LoVo (cell line): Measurements from ENCODE around the gene LGALS13.

Experiments
- DNase-seq: peaks from one replicate; pipeline ENCODE4 v3.0.0-alpha.2; 2016; ENCODE audit warnings: low spot score

The LGALS13 gene

GRCh38 chr19:39602224-39602623, at the start of gene LGALS13:
TSS of gene LGALS13 (plus strand) at chr19:39602524. CDS start at chr19:39602569, 45 bp downstream.
- DNase-seq: no peak

- DNase-seq: no peak
Observed at GRCh38 chr19:39553082-39553652, 49.2 kb upstream of the LGALS13 start.

GRCh38 chr19:39554701-39555311, 47.5 kb upstream of the LGALS13 start:
- DNase-seq: no peak

- no peak for DNase-seq
Observed at GRCh38 chr19:39555883-39556282, 46.4 kb upstream of the LGALS13 start.

- DNase-seq: no peak
Observed at GRCh38 chr19:39557811-39558623, 44.3 kb upstream of the LGALS13 start.

- no peak for DNase-seq
Observed at GRCh38 chr19:39558624-39559117, 43.7 kb upstream of the LGALS13 start.

GRCh38 chr19:39563408-39563807, 38.9 kb upstream of the LGALS13 start:
- peak; percentile 12 for DNase-seq

- no peak for DNase-seq
Observed at GRCh38 chr19:39566064-39566463, 36.3 kb upstream of the LGALS13 start.

GRCh38 chr19:39568604-39569003, 33.7 kb upstream of the LGALS13 start:
- DNase-seq: peak; percentile 22

- DNase-seq: no peak
Observed at GRCh38 chr19:39582442-39582841, 19.9 kb upstream of the LGALS13 start.

- DNase-seq: no peak
Observed at GRCh38 chr19:39582891-39583625, 19.3 kb upstream of the LGALS13 start.

- DNase-seq: no peak
Observed at GRCh38 chr19:39587496-39587895, 14.8 kb upstream of the LGALS13 start.

- no peak for DNase-seq
Observed at GRCh38 chr19:39588066-39588465, 14.3 kb upstream of the LGALS13 start.

- no peak for DNase-seq
Observed at GRCh38 chr19:39590265-39590664, 12.1 kb upstream of the LGALS13 start.

GRCh38 chr19:39592381-39592780, 9.9 kb upstream of the LGALS13 start:
- no peak for DNase-seq

GRCh38 chr19:39595950-39596349, 6.4 kb upstream of the LGALS13 start:
- DNase-seq: no peak

GRCh38 chr19:39596911-39597310, 5.4 kb upstream of the LGALS13 start:
- DNase-seq: no peak

- DNase-seq: peak; percentile 20
Observed at GRCh38 chr19:39599116-39599515, 3.2 kb upstream of the LGALS13 start.

- no peak for DNase-seq
Observed at GRCh38 chr19:39603825-39604224, 1.5 kb downstream of the LGALS13 start.

- DNase-seq: no peak
Observed at GRCh38 chr19:39607021-39607420, 4.7 kb downstream of the LGALS13 start.

- DNase-seq: no peak
Observed at GRCh38 chr19:39607561-39607960, 5.2 kb downstream of the LGALS13 start.

- DNase-seq: no peak
Observed at GRCh38 chr19:39613597-39613996, 11.3 kb downstream of the LGALS13 start.
